Activated B cell treated with CpG ODN at 0.5 μM for 24 hours (primary cell): ENCODE results near the gene CYP51A1. TPM values are rescaled to one million over a fixed set of nuclear protein-coding genes. Genes with fewer than 3 reads are reported as not detected.

Source experiments
- ATAC-seq: fragments of 200-7000 bp; cut with Tn5 transposase; one replicate; pipeline ENCODE4 v1.10.0; 2021; ENCODE audit warnings: low read depth, mild to moderate bottlenecking, moderate library complexity
- CTCF ChIA-PET: fragments of 350-600 bp; sonication (Branson Sonifier 250); formaldehyde crosslinking; loops from one replicate; lab custom pipeline; 2021; ENCODE audit warnings: antibody characterized with exemption; lab: Charles Lee
- POLR2A ChIA-PET: fragments of 350-600 bp; sonication (Branson Sonifier 250); formaldehyde crosslinking; loops from one replicate; lab custom pipeline; 2021; ENCODE audit warnings: antibody characterized with exemption; lab: Charles Lee
- DNase-seq: peaks from one replicate; pipeline ENCODE4 v3.0.0; 2022
- H3K27ac Mint-ChIP-seq: one replicate; pipeline ENCODE4 v1.8.0; 2020; ENCODE audit warnings: mixed read lengths
- H3K27me3 Mint-ChIP-seq: one replicate; pipeline ENCODE4 v1.8.0; 2021; ENCODE audit warnings: mixed read lengths
- H3K36me3 Mint-ChIP-seq: one replicate; pipeline ENCODE4 v1.8.0; 2021; ENCODE audit warnings: low read depth, mixed read lengths
- H3K4me1 Mint-ChIP-seq: one replicate; pipeline ENCODE4 v1.8.0; 2021; ENCODE audit warnings: mixed read lengths
- H3K4me3 Mint-ChIP-seq: one replicate; pipeline ENCODE4 v1.8.0; 2020; ENCODE audit warnings: mild to moderate bottlenecking, mixed read lengths
- H3K9me3 Mint-ChIP-seq: one replicate; pipeline ENCODE4 v1.8.0; 2020; ENCODE audit warnings: mixed read lengths
- intact Hi-C: fragments of 100-400 bp; cut with micrococcal nuclease; formaldehyde crosslinking; loops from one replicate; pipeline ENCODE4 v1.15.1; 2024
- total RNA-seq: library from RNA; stranded (reverse); gene quantifications from 2 replicates; pipeline ENCODE4 v1.2.3, GENCODE V29; 2022
- TF ChIP-seq, protein P1 (sequence below): fragments of 200-600 bp; IDR thresholded peaks from one replicate; pipeline ENCODE4 v1.8.0; 2022; ENCODE audit warnings: antibody characterized with exemption, mild to moderate bottlenecking

Gene CYP51A1
- total RNA-seq, 1 donor from 2014 or later, result 92.8 TPM

DNA sequence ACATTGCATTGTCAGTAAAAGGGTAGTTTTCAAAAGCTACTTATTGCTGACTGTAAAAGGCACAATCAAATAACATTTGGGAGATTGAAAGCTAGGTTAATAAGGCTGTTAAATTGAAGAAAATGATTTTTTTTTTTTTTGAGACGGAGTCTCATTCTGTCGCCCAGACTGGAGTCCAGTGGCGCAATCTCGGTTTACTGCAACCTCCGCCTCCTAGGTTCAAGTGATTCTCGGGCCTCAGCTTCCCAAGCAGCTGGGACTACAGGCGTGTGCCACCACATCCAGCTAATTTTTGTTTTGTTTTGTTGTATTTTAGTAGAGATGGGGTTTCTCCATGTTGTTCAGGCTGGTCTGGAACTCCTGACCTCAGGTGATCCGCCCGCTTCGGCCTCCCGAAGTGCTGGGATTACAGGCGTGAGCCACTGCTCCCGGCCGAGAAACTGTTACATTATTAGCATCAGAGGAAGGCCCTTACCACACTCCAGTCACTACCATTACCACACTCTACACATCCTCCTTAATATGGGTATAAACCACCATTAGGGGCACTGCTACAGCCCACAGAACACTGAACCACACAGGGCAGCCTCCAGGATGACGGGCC lies 1.0 kb downstream of the CYP51A1 start:
- intact Hi-C loops, result loop anchor here (2.0 to 10.0 kb wide), 4 partner anchors 252 to 1786 kb away; partner anchors contain the start of genes CDK14, CDK6, GTPBP10 and MTERF1
- H3K4me1 Mint-ChIP-seq, result peaks cover 47% of the 10 kb centered on the region
- POLR2A ChIA-PET, result interaction anchor here (0.7 to 1.9 kb wide), 7 partner anchors 9 to 469 kb away, joined by 3 to 9 read pairs (median 3); partner anchors contain the start of genes AKAP9, PEX1 and RBM48
- peak overlapping the region; percentile 99 for H3K4me3 Mint-ChIP-seq
- peaks cover 47% of the 10 kb centered on the region for H3K36me3 Mint-ChIP-seq
- ATAC-seq (peak; percentile 22), DNase-seq (no peak)
- H3K27ac Mint-ChIP-seq, result peak overlapping the region; percentile 100
- H3K27me3 Mint-ChIP-seq, result no peaks in the 10 kb centered on the region
- H3K9me3 Mint-ChIP-seq, result no peaks in the 10 kb centered on the region
- TF ChIP-seq, protein P1, sequence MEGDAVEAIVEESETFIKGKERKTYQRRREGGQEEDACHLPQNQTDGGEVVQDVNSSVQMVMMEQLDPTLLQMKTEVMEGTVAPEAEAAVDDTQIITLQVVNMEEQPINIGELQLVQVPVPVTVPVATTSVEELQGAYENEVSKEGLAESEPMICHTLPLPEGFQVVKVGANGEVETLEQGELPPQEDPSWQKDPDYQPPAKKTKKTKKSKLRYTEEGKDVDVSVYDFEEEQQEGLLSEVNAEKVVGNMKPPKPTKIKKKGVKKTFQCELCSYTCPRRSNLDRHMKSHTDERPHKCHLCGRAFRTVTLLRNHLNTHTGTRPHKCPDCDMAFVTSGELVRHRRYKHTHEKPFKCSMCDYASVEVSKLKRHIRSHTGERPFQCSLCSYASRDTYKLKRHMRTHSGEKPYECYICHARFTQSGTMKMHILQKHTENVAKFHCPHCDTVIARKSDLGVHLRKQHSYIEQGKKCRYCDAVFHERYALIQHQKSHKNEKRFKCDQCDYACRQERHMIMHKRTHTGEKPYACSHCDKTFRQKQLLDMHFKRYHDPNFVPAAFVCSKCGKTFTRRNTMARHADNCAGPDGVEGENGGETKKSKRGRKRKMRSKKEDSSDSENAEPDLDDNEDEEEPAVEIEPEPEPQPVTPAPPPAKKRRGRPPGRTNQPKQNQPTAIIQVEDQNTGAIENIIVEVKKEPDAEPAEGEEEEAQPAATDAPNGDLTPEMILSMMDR, result no peak
- CTCF ChIA-PET, result interaction anchor here (0.7 to 1.0 kb wide), 3 partner anchors 25 to 305 kb away, joined by 3 read pairs; no protein-coding TSS in a partner anchor

DNA sequence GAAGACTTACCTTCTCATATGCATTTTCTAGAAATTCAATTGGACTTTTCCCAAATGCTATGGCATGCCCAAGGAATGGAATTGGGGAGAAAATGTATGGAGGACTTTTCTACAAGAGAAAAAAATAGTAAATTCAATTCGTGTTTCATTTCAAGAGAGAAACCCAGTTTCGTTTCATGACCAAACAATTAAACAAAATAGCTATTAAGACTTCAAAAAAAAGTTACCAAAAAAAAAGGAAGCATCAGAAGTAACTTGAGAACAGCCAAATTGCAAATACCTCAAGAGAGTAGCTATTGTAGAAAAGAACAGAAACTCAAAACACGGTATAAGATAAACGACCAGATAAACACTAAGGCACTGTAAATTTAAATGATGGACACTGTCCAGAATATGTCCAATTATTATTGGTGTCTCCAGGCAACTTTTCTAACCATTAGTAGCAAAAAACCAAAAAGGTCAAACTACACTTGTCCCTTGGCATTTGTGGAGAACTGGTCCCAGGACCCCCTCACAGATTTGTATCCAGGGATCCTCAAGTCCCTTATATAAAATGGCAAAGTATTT lies 2.4 kb downstream of the CYP51A1 start:
- ChIA-PET POLR2A (interaction anchor here (0.6 to 1.1 kb wide), 5 partner anchors 7 to 1101 kb away, joined by 3 to 7 read pairs (median 3); no protein-coding TSS in a partner anchor), CTCF (no interaction called here)
- no peak for ATAC-seq
- Mint-ChIP-seq H3K4me1 (peaks cover 47% of the 10 kb centered on the region), H3K27me3 (no peaks in the 10 kb centered on the region), H3K9me3 (no peaks in the 10 kb centered on the region), H3K27ac (no peak overlapping the region), H3K36me3 (peaks cover 60% of the 10 kb centered on the region), H3K4me3 (peak overlapping the region; percentile 53)
- TF ChIP-seq, protein P1, result no peak
- intact Hi-C loops, result loop anchor here (2.0 to 10.0 kb wide), 4 partner anchors 251 to 1785 kb away; partner anchors contain the start of genes CDK14, CDK6, GTPBP10 and MTERF1
- no peak for DNase-seq

DNA sequence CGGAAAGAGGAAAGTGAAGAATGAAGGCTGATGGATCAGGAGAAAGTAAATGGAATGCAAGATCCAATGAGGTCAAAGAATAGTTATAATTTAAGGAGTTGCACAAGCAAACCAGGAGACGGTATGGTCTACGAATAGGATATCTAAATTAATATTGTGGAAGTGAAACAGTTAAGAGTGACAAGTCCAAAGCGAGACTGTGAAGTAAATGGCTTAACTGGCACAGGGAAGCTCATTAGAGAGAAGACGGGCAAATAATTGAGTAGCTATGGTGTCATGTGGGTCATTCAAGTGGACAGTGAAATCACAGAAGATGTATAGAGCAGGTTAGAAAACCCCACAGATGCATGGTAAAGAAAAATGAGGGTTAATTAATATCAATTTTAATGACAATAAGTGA lies 3.2 kb downstream of the CYP51A1 start:
- DNase-seq (no peak), ATAC-seq (no peak)
- Mint-ChIP-seq H3K27ac (no peak overlapping the region), H3K27me3 (no peaks in the 10 kb centered on the region), H3K4me3 (no peak overlapping the region), H3K9me3 (no peaks in the 10 kb centered on the region), H3K36me3 (peaks cover 67% of the 10 kb centered on the region), H3K4me1 (peaks cover 47% of the 10 kb centered on the region)
- ChIA-PET CTCF (no interaction called here), POLR2A (interaction anchor here (0.6 kb wide), 2 partner anchors 399 to 1102 kb away, joined by 3 to 7 read pairs; no protein-coding TSS in a partner anchor)
- TF ChIP-seq, protein P1, result no peak
- intact Hi-C loops, result loop anchor here (5.0 to 10.0 kb wide), 2 partner anchors 706 to 1536 kb away; partner anchors contain the start of genes CDK14 and CDK6

DNA sequence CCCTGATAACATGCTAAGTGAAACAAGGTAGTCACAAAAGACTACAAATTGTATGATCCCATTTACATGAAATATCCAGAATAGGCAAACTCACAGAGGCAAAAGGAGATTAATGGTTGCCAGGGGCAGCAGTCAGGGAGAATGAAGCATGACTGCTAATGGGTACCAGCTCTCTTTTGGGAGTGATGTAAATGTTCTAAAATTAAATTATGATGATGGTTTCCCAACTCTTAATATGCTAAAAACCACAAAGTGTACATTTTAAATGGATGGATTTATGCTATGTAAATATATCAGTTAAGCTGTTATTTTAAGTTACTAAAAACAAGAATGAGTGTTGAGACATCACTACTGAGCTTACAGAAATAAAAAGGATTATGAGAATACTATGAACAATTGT lies 12.6 kb downstream of the CYP51A1 start:
- no peak for DNase-seq
- no peak for ATAC-seq
- intact Hi-C loops, result no loop called here
- H3K27ac Mint-ChIP-seq, result no peak overlapping the region
- no peaks in the 10 kb centered on the region for H3K9me3 Mint-ChIP-seq
- no peak overlapping the region for H3K4me3 Mint-ChIP-seq
- ChIA-PET CTCF (no interaction called here), POLR2A (interaction anchor here (1.1 kb wide), 1 partner anchor 11 kb away, joined by 3 read pairs; no protein-coding TSS in a partner anchor)
- H3K27me3 Mint-ChIP-seq, result no peaks in the 10 kb centered on the region
- TF ChIP-seq, protein P1, result no peak
- peaks cover 90% of the 10 kb centered on the region for H3K36me3 Mint-ChIP-seq
- H3K4me1 Mint-ChIP-seq, result peaks cover 3% of the 10 kb centered on the region

DNA sequence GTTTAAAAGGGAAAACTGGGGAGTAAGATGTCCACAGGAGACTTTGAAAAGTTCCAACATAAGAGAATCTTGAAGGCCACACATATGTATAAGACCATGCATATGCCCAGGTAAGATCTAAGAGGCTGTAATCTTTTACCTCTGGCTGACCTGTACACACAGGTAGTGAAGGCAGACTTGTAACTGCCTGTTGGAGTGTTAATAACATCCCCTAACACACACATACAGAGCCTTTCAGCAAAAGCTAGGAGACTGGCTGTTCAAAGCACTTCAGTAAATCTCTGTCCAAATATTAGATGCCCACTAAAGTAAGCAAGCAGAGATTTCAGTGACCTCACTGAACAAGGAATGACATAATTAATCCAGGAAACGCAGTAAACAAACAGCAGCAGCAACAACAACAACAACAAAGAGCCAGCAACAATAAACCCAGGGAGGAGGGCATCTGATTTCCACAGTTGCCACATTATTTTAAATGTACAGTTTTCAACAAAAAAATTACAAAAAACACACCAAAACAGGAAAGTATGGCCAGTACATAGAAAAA lies 15.0 kb downstream of the CYP51A1 start:
- intact Hi-C loops, result no loop called here
- DNase-seq, result no peak
- CTCF ChIA-PET, result no interaction called here
- H3K36me3 Mint-ChIP-seq, result peaks cover 91% of the 10 kb centered on the region
- H3K9me3 Mint-ChIP-seq, result no peaks in the 10 kb centered on the region
- no peak overlapping the region for H3K4me3 Mint-ChIP-seq
- no peak overlapping the region for H3K27ac Mint-ChIP-seq
- TF ChIP-seq, protein P1, result no peak
- no peaks in the 10 kb centered on the region for H3K27me3 Mint-ChIP-seq
- H3K4me1 Mint-ChIP-seq, result peaks cover 3% of the 10 kb centered on the region
- ATAC-seq, result no peak
- POLR2A ChIA-PET, result no interaction called here
